ENCODE measurements around the gene ZNF132.

DNA sequence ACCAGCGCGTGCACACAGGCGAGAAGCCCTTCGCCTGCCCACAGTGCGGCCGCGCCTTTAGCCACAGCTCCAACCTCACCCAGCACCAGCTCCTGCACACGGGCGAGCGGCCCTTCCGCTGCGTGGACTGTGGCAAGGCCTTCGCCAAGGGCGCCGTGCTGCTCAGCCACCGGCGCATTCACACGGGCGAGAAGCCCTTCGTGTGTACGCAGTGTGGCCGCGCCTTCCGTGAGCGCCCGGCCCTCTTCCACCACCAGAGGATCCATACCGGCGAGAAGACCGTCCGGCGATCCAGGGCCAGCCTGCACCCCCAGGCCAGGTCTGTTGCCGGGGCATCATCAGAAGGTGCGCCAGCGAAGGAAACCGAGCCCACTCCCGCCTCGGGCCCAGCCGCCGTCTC, 31.8 kb upstream of the ZNF132 start:
- TF ChIP-seq CTCF (IDR thresholded peaks at IDR 0.05 in 4 of 5, conservative IDR thresholded peaks at IDR 0.05 in 1 of 5) (no peak), POLR2A (IDR thresholded peaks at IDR 0.05) (no peak)
